Measurements from ENCODE around the gene HSPBP1.

GRCh38 chr19:55266840-55267239, 13.1 kb downstream of the HSPBP1 start:
- TF ChIP-seq, protein P1, sequence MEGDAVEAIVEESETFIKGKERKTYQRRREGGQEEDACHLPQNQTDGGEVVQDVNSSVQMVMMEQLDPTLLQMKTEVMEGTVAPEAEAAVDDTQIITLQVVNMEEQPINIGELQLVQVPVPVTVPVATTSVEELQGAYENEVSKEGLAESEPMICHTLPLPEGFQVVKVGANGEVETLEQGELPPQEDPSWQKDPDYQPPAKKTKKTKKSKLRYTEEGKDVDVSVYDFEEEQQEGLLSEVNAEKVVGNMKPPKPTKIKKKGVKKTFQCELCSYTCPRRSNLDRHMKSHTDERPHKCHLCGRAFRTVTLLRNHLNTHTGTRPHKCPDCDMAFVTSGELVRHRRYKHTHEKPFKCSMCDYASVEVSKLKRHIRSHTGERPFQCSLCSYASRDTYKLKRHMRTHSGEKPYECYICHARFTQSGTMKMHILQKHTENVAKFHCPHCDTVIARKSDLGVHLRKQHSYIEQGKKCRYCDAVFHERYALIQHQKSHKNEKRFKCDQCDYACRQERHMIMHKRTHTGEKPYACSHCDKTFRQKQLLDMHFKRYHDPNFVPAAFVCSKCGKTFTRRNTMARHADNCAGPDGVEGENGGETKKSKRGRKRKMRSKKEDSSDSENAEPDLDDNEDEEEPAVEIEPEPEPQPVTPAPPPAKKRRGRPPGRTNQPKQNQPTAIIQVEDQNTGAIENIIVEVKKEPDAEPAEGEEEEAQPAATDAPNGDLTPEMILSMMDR (IDR thresholded peaks at IDR 0.05): no peak
- no peak for TF ChIP-seq POLR2A (IDR thresholded peaks at IDR 0.05)
